CD14-positive monocyte (primary cell): Measurements from ENCODE around the gene TMPRSS3. TPM values are rescaled to one million over a fixed set of nuclear protein-coding genes. Genes with fewer than 3 reads are reported as not detected.
A peak's percentile ranks its signal among the peaks of the same experiment; 100 is the strongest.

ENCODE experiments used
- DNase-seq, 3 donors: peaks; one replicate each; pipeline ENCODE4 v3.0.0-alpha.2; 2011 to 2022
- H2AFZ ChIP-seq: 2 replicates; pipeline ENCODE4 v1.6.0; 2012; ENCODE audit warnings: mild to moderate bottlenecking, low read depth, low read length, inconsistent platforms; ENCODE audit not compliant: insufficient read depth, poor library complexity, severe bottlenecking
- H3K27ac ChIP-seq, 2 donors: 1 replicate in 1 of 2; 2 replicates in 1 of 2; pipeline ENCODE4 v1.5.1; 2012 to 2013; ENCODE audit warnings: low read length in 2 of 2, control low read depth in 1 of 2, inconsistent platforms in 1 of 2, low read depth in 1 of 2, mild to moderate bottlenecking in 1 of 2
- H3K27me3 ChIP-seq, 2 donors: one replicate each; pipeline versions ENCODE4 v1.6.0 to v1.6.1; 2011 to 2013; ENCODE audit warnings: low read length in 2 of 2; ENCODE audit not compliant: control insufficient read depth in 2 of 2, insufficient read depth in 2 of 2
- H3K36me3 ChIP-seq, 2 donors: replicated peaks in 1 of 2; 1 replicate in 1 of 2; 2 replicates in 1 of 2; pipeline versions ENCODE4 v1.5.1 to v1.6.1; 2012 to 2013; ENCODE audit warnings: low read length in 2 of 2, control low read depth in 1 of 2, inconsistent platforms in 1 of 2, mild to moderate bottlenecking in 1 of 2; ENCODE audit not compliant: insufficient read depth in 2 of 2, control insufficient read depth in 1 of 2
- H3K4me1 ChIP-seq, 2 donors: 1 replicate in 1 of 2; 2 replicates in 1 of 2; pipeline versions ENCODE4 v1.5.1 to v1.6.1; 2012 to 2013; ENCODE audit warnings: low read length in 2 of 2, control low read depth in 1 of 2, inconsistent platforms in 1 of 2, mild to moderate bottlenecking in 1 of 2, moderate library complexity in 1 of 2; ENCODE audit not compliant: insufficient read depth in 2 of 2, control insufficient read depth in 1 of 2
- H3K4me2 ChIP-seq: replicated peaks from 2 replicates; pipeline ENCODE3; 2012; ENCODE audit warnings: low read length, moderate library complexity, mild to moderate bottlenecking; ENCODE audit not compliant: poor library complexity, severe bottlenecking; ENCODE audit errors: extremely low read depth
- H3K4me3 ChIP-seq, 3 experiments: fragments of 200-600 bp in 1 of 3; sonication (generic) in 1 of 3; replicated peaks in 1 of 3; 1 replicate in 2 of 3; 2 replicates in 1 of 3; pipeline ENCODE4 v1.5.1; 2011 to 2013; ENCODE audit warnings: low read length in 3 of 3, mild to moderate bottlenecking in 3 of 3, control low read depth in 2 of 3, low read depth in 2 of 3, inconsistent platforms in 1 of 3, moderate library complexity in 1 of 3
- H3K79me2 ChIP-seq: 2 replicates; pipeline ENCODE4 v1.6.0; 2012; ENCODE audit warnings: mild to moderate bottlenecking, control low read depth, inconsistent platforms, low read length, moderate library complexity; ENCODE audit not compliant: insufficient read depth
- H3K9ac ChIP-seq: 2 replicates; pipeline ENCODE4 v1.6.0; 2017; ENCODE audit warnings: low read length, mild to moderate bottlenecking; ENCODE audit not compliant: insufficient read depth, poor library complexity, severe bottlenecking
- H3K9me3 ChIP-seq, 2 donors: replicated peaks in 1 of 2; 1 replicate in 1 of 2; 2 replicates in 1 of 2; pipeline versions ENCODE4 v1.5.1 to v1.6.1; 2012 to 2013; ENCODE audit warnings: low read length in 2 of 2, control low read depth in 1 of 2; ENCODE audit not compliant: control insufficient read depth in 1 of 2, insufficient read depth in 1 of 2
- H4K20me1 ChIP-seq: 2 replicates; pipeline ENCODE4 v1.6.0; 2012; ENCODE audit warnings: mild to moderate bottlenecking, low read length, control low read depth, moderate library complexity; ENCODE audit not compliant: insufficient read depth
- H3K27ac Mint-ChIP-seq, 7 donors: one replicate each; pipeline ENCODE4 v1.8.0; 2020; ENCODE audit warnings: mild to moderate bottlenecking in 7 of 7, mixed read lengths in 7 of 7, moderate library complexity in 6 of 7, inconsistent platforms in 2 of 7
- H3K27me3 Mint-ChIP-seq, 3 donors: one replicate each; pipeline ENCODE4 v1.8.0; 2021 to 2022; ENCODE audit warnings: low read depth in 3 of 3, mild to moderate bottlenecking in 3 of 3, mixed read lengths in 3 of 3, moderate library complexity in 3 of 3, inconsistent platforms in 1 of 3
- H3K36me3 Mint-ChIP-seq, 2 donors: one replicate each; pipeline ENCODE4 v1.8.0; 2020; ENCODE audit warnings: mixed read lengths in 2 of 2, inconsistent platforms in 1 of 2, mild to moderate bottlenecking in 1 of 2
- H3K4me1 Mint-ChIP-seq: one replicate; pipeline ENCODE4 v1.8.0; 2020; ENCODE audit warnings: mild to moderate bottlenecking, mixed read lengths
- H3K4me3 Mint-ChIP-seq, 2 donors: one replicate each; pipeline ENCODE4 v1.8.0; 2020; ENCODE audit warnings: mild to moderate bottlenecking in 2 of 2, mixed read lengths in 2 of 2, moderate library complexity in 1 of 2
- H3K9me3 Mint-ChIP-seq, 7 donors: one replicate each; pipeline ENCODE4 v1.8.0; 2020 to 2022; ENCODE audit warnings: mixed read lengths in 7 of 7, mild to moderate bottlenecking in 6 of 7, moderate library complexity in 6 of 7, inconsistent platforms in 2 of 7
- WGBS: methylation state at CpG from one replicate; pipeline ENCODE4 v1.1.5; 2013; ENCODE audit warnings: missing lambda C conversion rate; ENCODE audit not compliant: insufficient coverage; 5-methylcytosine and 5-hydroxymethylcytosine counted together
- intact Hi-C, 2 donors: fragments of 100-400 bp; cut with micrococcal nuclease; formaldehyde crosslinking; loops; one replicate each; pipeline versions ENCODE4 v1.15.0 to v1.15.1; 2023
- polyA plus RNA-seq, 3 donors: library from polyadenylated mRNA; depleted of rRNA in 1 of 3; unstranded in 2 of 3; stranded (reverse) in 1 of 3; fragments of 300-500 nt in 2 of 3; fragments of >200 nt in 1 of 3; fragmentation: Illumina TruSeq in 2 of 3; gene quantifications; 1 replicate in 2 of 3; 2 replicates in 1 of 3; pipeline ENCODE4 v1.2.3, GENCODE V29; 2012 to 2021
- TF ChIP-seq, protein P1 (sequence below): fragments of 200-600 bp; IDR thresholded peaks from one replicate; pipeline ENCODE4 v1.8.0; 2022; ENCODE audit warnings: antibody characterized with exemption, mild to moderate bottlenecking

Gene TMPRSS3
- polyA plus RNA-seq, 3 donors, result 0.30 TPM; not detected in 2

GRCh38 chr21:42387843-42388340 lies 8.0 kb downstream of the TMPRSS3 start:
- Mint-ChIP-seq H3K36me3 (no peaks in the 10 kb centered on the region), H3K4me1 (peaks cover 56% of the 10 kb centered on the region), H3K9me3 (peaks cover 0 to 8% (median 6%) of the 10 kb centered on the region in 7 donors), H3K4me3 (peak overlapping the region in 1 of 2 donors; percentile 11), H3K27me3 (peaks cover 1 to 7% (median 7%) of the 10 kb centered on the region in 3 donors), H3K27ac (peak overlapping the region in 3 of 7 donors; percentile 2 to 38 (median 28))
- Histone ChIP-seq H4K20me1 (no peaks in the 10 kb centered on the region), H3K4me3 (no peak overlapping the region), H3K4me1 (peaks cover 20 to 43% of the 10 kb centered on the region in 2 donors), H3K36me3 (no peaks in the 10 kb centered on the region), H3K27me3 (no peaks in the 10 kb centered on the region), H2AFZ (peak overlapping the region; percentile 37), H3K4me2 (no peak overlapping the region), H3K9me3 (peaks cover 10 to 11% of the 10 kb centered on the region in 2 donors), H3K27ac (no peak overlapping the region), H3K79me2 (no peaks in the 10 kb centered on the region), H3K9ac (no peak overlapping the region)
- 94% methylated on average over 5 of the region's 6 CpGs for WGBS
- TF ChIP-seq, protein P1, sequence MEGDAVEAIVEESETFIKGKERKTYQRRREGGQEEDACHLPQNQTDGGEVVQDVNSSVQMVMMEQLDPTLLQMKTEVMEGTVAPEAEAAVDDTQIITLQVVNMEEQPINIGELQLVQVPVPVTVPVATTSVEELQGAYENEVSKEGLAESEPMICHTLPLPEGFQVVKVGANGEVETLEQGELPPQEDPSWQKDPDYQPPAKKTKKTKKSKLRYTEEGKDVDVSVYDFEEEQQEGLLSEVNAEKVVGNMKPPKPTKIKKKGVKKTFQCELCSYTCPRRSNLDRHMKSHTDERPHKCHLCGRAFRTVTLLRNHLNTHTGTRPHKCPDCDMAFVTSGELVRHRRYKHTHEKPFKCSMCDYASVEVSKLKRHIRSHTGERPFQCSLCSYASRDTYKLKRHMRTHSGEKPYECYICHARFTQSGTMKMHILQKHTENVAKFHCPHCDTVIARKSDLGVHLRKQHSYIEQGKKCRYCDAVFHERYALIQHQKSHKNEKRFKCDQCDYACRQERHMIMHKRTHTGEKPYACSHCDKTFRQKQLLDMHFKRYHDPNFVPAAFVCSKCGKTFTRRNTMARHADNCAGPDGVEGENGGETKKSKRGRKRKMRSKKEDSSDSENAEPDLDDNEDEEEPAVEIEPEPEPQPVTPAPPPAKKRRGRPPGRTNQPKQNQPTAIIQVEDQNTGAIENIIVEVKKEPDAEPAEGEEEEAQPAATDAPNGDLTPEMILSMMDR, result no peak
- DNase-seq, result no peak
- intact Hi-C loops, result no loop called here

- Histone ChIP-seq H3K9ac (no peak overlapping the region), H3K27ac (no peak overlapping the region), H2AFZ (peak overlapping the region; percentile 37), H3K4me2 (peak overlapping the region; percentile 3), H4K20me1 (no peaks in the 10 kb centered on the region), H3K27me3 (no peaks in the 10 kb centered on the region), H3K4me1 (peaks cover 20 to 46% of the 10 kb centered on the region in 2 donors), H3K4me3 (no peak overlapping the region), H3K36me3 (no peaks in the 10 kb centered on the region), H3K9me3 (peaks cover 11 to 18% of the 10 kb centered on the region in 2 donors), H3K79me2 (no peaks in the 10 kb centered on the region)
- WGBS, result no CpG with 5 or more reads among the region's 3 CpGs
- TF ChIP-seq, protein P1, result no peak
- Mint-ChIP-seq H3K27ac (peak overlapping the region in 6 of 7 donors; percentile 55 to 80 (median 70)), H3K4me1 (peaks cover 63% of the 10 kb centered on the region), H3K27me3 (peaks cover 1 to 7% (median 7%) of the 10 kb centered on the region in 3 donors), H3K9me3 (peaks cover 4 to 12% (median 8%) of the 10 kb centered on the region in 7 donors), H3K4me3 (peak overlapping the region in 1 of 2 donors; percentile 75), H3K36me3 (no peaks in the 10 kb centered on the region)
- intact Hi-C loops, result no loop called here
- peak; percentile 35 to 64 (median 47) for DNase-seq
Observed at GRCh38 chr21:42387164-42387563, 8.7 kb downstream of the TMPRSS3 start.
